Osteoblast (primary cell): Measurements from ENCODE around the gene HADHB. TPM values are rescaled to one million over a fixed set of nuclear protein-coding genes. Genes with fewer than 3 reads are reported as not detected.

ENCODE experiments used
- DNase-seq: peaks from one replicate; pipeline ENCODE4 v3.0.0; 2011; ENCODE audit warnings: low spot score, mixed read lengths; ENCODE audit not compliant: insufficient read length; ENCODE audit errors: missing footprints
- H2AFZ ChIP-seq: 2 replicates; pipeline ENCODE4 v1.6.0; 2011; ENCODE audit warnings: mild to moderate bottlenecking, low read length
- H3K27ac ChIP-seq: 2 replicates; pipeline ENCODE4 v1.5.1; 2011; ENCODE audit warnings: mild to moderate bottlenecking, low read depth, low read length, moderate library complexity
- H3K27me3 ChIP-seq: 2 replicates; pipeline ENCODE4 v1.6.0; 2012; ENCODE audit warnings: mild to moderate bottlenecking, control low read depth, inconsistent platforms, low read length, moderate library complexity; ENCODE audit not compliant: insufficient read depth
- H3K36me3 ChIP-seq: 2 replicates; pipeline ENCODE4 v1.5.1; 2011; ENCODE audit warnings: mild to moderate bottlenecking, low read length, control low read depth, moderate library complexity; ENCODE audit not compliant: insufficient read depth
- H3K4me1 ChIP-seq: 2 replicates; pipeline ENCODE4 v1.5.1; 2011; ENCODE audit warnings: mild to moderate bottlenecking, low read length, control low read depth, moderate library complexity; ENCODE audit not compliant: insufficient read depth
- H3K4me2 ChIP-seq: 2 replicates; pipeline ENCODE4 v1.6.0; 2011; ENCODE audit warnings: mild to moderate bottlenecking, low read length; ENCODE audit not compliant: insufficient read depth
- H3K4me3 ChIP-seq: fragments of 200-600 bp; sonication (generic); 3 replicates; pipeline ENCODE4 v1.5.1; 2012; ENCODE audit warnings: mild to moderate bottlenecking, low read length, inconsistent platforms; ENCODE audit not compliant: insufficient read depth
- H3K79me2 ChIP-seq: 2 replicates; pipeline ENCODE4 v1.6.0; 2012; ENCODE audit warnings: mild to moderate bottlenecking, low read length, control low read depth, inconsistent platforms; ENCODE audit not compliant: insufficient read depth
- H3K9me3 ChIP-seq: 2 replicates; pipeline ENCODE4 v1.5.1; 2011; ENCODE audit warnings: low read depth, low read length, control low read depth
- H4K20me1 ChIP-seq: 2 replicates; pipeline ENCODE4 v1.6.0; 2012; ENCODE audit warnings: mild to moderate bottlenecking, low read length, control low read depth; ENCODE audit not compliant: insufficient read depth
- CTCF ChIP-seq: IDR thresholded peaks from 2 replicates; pipeline ENCODE4 v1.5.1; 2011; ENCODE audit warnings: mild to moderate bottlenecking, low read depth, low read length, moderate library complexity; ENCODE audit errors: extremely low read depth
- total RNA-seq: library from RNA; depleted of rRNA; stranded (reverse); fragments of >200 nt; gene quantifications from 2 replicates; pipeline ENCODE4 v1.2.3, GENCODE V29; 2012

The HADHB gene
- total RNA-seq, 1 donor = 119 TPM

DNA sequence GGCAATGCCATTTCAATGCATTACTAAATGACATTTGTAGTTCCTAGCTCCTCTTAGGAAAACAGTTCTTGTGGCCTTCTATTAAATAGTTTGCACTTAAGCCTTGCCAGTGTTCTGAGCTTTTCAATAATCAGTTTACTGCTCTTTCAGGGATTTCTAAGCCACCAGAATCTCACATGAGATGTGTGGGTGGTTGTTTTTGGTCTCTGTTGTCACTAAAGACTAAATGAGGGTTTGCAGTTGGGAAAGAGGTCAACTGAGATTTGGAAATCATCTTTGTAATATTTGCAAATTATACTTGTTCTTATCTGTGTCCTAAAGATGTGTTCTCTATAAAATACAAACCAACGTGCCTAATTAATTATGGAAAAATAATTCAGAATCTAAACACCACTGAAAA lies 45.3 kb downstream of the HADHB start:
- Histone ChIP-seq H2AFZ (no peak overlapping the region), H3K4me1 (peaks cover 7% of the 10 kb centered on the region), H3K27ac (no peak overlapping the region), H3K79me2 (no peaks in the 10 kb centered on the region), H3K9me3 (no peaks in the 10 kb centered on the region), H3K4me3 (no peak overlapping the region), H3K4me2 (no peak overlapping the region), H3K36me3 (peaks cover 24% of the 10 kb centered on the region), H3K27me3 (no peaks in the 10 kb centered on the region), H4K20me1 (no peaks in the 10 kb centered on the region)
- no peak for TF ChIP-seq CTCF
- DNase-seq = no peak

GRCh38 chr2:26292646-26293045 lies 47.9 kb downstream of the HADHB start:
- Histone ChIP-seq H4K20me1 (no peaks in the 10 kb centered on the region), H3K4me3 (peak overlapping the region; percentile 18), H3K4me2 (peak overlapping the region; percentile 66), H3K4me1 (peaks cover 7% of the 10 kb centered on the region), H3K9me3 (no peaks in the 10 kb centered on the region), H3K36me3 (peaks cover 9% of the 10 kb centered on the region), H2AFZ (no peak overlapping the region), H3K27ac (peak overlapping the region; percentile 3), H3K79me2 (no peaks in the 10 kb centered on the region), H3K27me3 (no peaks in the 10 kb centered on the region)
- no peak for DNase-seq
- TF ChIP-seq CTCF = no peak

DNA sequence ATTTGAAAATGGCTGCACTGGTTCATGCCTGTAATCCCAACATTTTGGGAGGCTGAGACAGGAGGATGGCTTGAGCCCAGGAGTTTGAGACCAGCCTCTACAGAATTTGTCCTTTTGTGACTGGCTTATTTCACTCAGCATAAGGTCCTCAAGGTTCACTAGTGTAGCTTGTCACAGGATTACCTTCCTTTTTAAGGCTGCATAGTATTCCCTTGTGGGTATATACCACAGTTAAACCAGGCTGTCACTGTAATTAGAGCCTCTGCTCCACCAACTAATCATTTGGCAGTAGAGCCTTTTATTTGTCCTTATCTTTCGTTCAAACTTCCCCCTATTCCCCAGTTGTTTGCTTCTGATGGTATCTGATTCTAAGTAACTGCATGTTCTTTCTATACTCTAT lies 50.8 kb downstream of the HADHB start:
- H3K4me3 ChIP-seq = no peak overlapping the region
- no peaks in the 10 kb centered on the region for H3K27me3 ChIP-seq
- no peak for DNase-seq
- H3K79me2 ChIP-seq = no peaks in the 10 kb centered on the region
- no peaks in the 10 kb centered on the region for H4K20me1 ChIP-seq
- H3K27ac ChIP-seq = no peak overlapping the region
- H2AFZ ChIP-seq = no peak overlapping the region
- no peak for TF ChIP-seq CTCF
- H3K4me2 ChIP-seq = no peak overlapping the region
- H3K36me3 ChIP-seq = no peaks in the 10 kb centered on the region
- H3K4me1 ChIP-seq = peaks cover 28% of the 10 kb centered on the region
- no peaks in the 10 kb centered on the region for H3K9me3 ChIP-seq

DNA sequence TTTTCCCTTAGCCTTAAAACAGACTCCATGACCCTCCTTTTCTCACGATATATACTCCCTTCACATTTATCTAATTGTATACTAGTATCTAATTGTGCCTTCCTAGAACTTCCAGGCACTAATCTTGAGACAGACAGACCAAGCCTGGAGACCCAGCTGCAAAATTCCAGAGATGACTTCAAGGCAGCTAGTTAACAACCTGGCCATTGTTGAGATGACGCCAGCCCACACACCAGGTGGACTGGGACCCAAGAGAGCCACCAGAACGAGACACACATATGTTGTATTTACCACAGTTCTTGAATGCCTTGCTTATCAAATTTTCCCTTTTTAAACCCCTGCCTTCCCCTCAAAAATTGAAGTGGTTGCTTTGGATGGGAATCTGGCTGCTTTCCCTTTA lies 52.3 kb downstream of the HADHB start:
- no peak overlapping the region for H3K4me3 ChIP-seq
- no peak overlapping the region for H3K4me2 ChIP-seq
- peaks cover 31% of the 10 kb centered on the region for H3K4me1 ChIP-seq
- DNase-seq = no peak
- no peaks in the 10 kb centered on the region for H4K20me1 ChIP-seq
- H3K27ac ChIP-seq = no peak overlapping the region
- H2AFZ ChIP-seq = no peak overlapping the region
- TF ChIP-seq CTCF = no peak
- H3K79me2 ChIP-seq = no peaks in the 10 kb centered on the region
- H3K9me3 ChIP-seq = no peaks in the 10 kb centered on the region
- no peaks in the 10 kb centered on the region for H3K27me3 ChIP-seq
- H3K36me3 ChIP-seq = no peaks in the 10 kb centered on the region
